Naive B cell (primary cell): ENCODE measurements around the gene C1orf122. TPM values are rescaled to one million over a fixed set of nuclear protein-coding genes. Genes with fewer than 3 reads are reported as not detected.

Experiments
- ATAC-seq, 2 donors: fragments of 150-1000 bp; cut with Tn5 transposase; 2 replicates each; pipeline ENCODE4 v1.10.0; 2021; ENCODE audit warnings: low read depth in 2 of 2, mild to moderate bottlenecking in 2 of 2, moderate library complexity in 2 of 2
- DNase-seq: peaks from one replicate; pipeline ENCODE4 v3.0.0; 2022
- H3K27ac Mint-ChIP-seq, 6 donors: one replicate each; pipeline ENCODE4 v1.8.0; 2020 to 2022; ENCODE audit warnings: mild to moderate bottlenecking in 6 of 6, mixed read lengths in 6 of 6, moderate library complexity in 5 of 6, inconsistent platforms in 2 of 6
- H3K27me3 Mint-ChIP-seq, 3 donors: one replicate each; pipeline ENCODE4 v1.8.0; 2021 to 2022; ENCODE audit warnings: mixed read lengths in 3 of 3, mild to moderate bottlenecking in 1 of 3
- H3K36me3 Mint-ChIP-seq, 2 donors: one replicate each; pipeline ENCODE4 v1.8.0; 2020 to 2022; ENCODE audit warnings: mixed read lengths in 2 of 2, inconsistent platforms in 1 of 2, mild to moderate bottlenecking in 1 of 2
- H3K4me1 Mint-ChIP-seq, 3 donors: one replicate each; pipeline ENCODE4 v1.8.0; 2020 to 2022; ENCODE audit warnings: mixed read lengths in 3 of 3, inconsistent platforms in 1 of 3, mild to moderate bottlenecking in 1 of 3, moderate library complexity in 1 of 3
- H3K4me3 Mint-ChIP-seq, 8 donors: one replicate each; pipeline ENCODE4 v1.8.0; 2020 to 2022; ENCODE audit warnings: mild to moderate bottlenecking in 8 of 8, mixed read lengths in 8 of 8, moderate library complexity in 8 of 8, inconsistent platforms in 2 of 8
- H3K9me3 Mint-ChIP-seq, 7 donors: one replicate each; pipeline ENCODE4 v1.8.0; 2020 to 2022; ENCODE audit warnings: mixed read lengths in 7 of 7, mild to moderate bottlenecking in 5 of 7, inconsistent platforms in 2 of 7, moderate library complexity in 1 of 7
- polyA plus RNA-seq, 6 donors: library from polyadenylated mRNA; unstranded; fragments of 300-500 nt; fragmentation: Illumina TruSeq; gene quantifications; one replicate each; pipeline ENCODE4 v1.2.3, GENCODE V29; 2021; ENCODE audit warnings: low read depth in 6 of 6

Gene C1orf122
- polyA plus RNA-seq, 6 donors from 2014 or later: 23.3 to 32.1 (median 26.7) TPM

GRCh38 chr1:37840711-37841110, 33.1 kb downstream of the C1orf122 start:
- peaks cover 11 to 24% (median 22%) of the 10 kb centered on the region in 3 donors for H3K4me1 Mint-ChIP-seq
- no peaks in the 10 kb centered on the region for H3K27me3 Mint-ChIP-seq
- H3K27ac Mint-ChIP-seq: no peak overlapping the region
- H3K9me3 Mint-ChIP-seq: peaks cover 0 to 2% (median 0%) of the 10 kb centered on the region in 7 donors
- H3K36me3 Mint-ChIP-seq: peaks cover 0 to 6% of the 10 kb centered on the region in 2 donors
- no peak overlapping the region for H3K4me3 Mint-ChIP-seq
- no peak for DNase-seq
- no peak for ATAC-seq

- Mint-ChIP-seq H3K9me3 (peaks cover 0 to 2% (median 0%) of the 10 kb centered on the region in 7 donors), H3K27me3 (no peaks in the 10 kb centered on the region), H3K27ac (peak overlapping the region in 1 of 6 donors; percentile 65), H3K4me3 (no peak overlapping the region), H3K4me1 (peaks cover 20 to 33% (median 30%) of the 10 kb centered on the region in 3 donors), H3K36me3 (no peaks in the 10 kb centered on the region)
- no peak for ATAC-seq
- no peak for DNase-seq
Measured at GRCh38 chr1:37841652-37842051, 34.1 kb downstream of the C1orf122 start.

DNA sequence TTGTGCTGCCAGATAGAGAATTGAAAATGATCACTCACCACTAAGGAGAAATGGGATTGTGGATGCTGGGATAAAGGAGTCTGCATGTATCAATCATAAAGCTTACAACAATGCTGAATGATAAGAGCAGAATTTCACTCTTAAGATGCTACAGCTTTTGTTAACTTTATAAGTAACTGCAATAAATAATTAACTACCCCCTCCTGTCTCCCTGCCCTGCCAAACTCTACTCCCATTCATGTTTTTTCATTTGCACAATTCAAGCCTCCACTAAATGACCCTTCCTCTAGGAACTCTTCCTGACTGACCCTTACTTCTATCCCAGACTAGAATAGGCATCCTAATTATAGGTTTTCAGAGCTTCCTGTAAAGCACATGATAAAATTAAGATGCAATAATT, 36.9 kb downstream of the C1orf122 start:
- no peaks in the 10 kb centered on the region for H3K27me3 Mint-ChIP-seq
- no peak overlapping the region for H3K4me3 Mint-ChIP-seq
- H3K9me3 Mint-ChIP-seq: peaks cover 0 to 2% (median 0%) of the 10 kb centered on the region in 7 donors
- H3K36me3 Mint-ChIP-seq: no peaks in the 10 kb centered on the region
- peak overlapping the region in 1 of 6 donors; percentile 33 for H3K27ac Mint-ChIP-seq
- DNase-seq: no peak
- no peak for ATAC-seq
- H3K4me1 Mint-ChIP-seq: peaks cover 29 to 45% (median 39%) of the 10 kb centered on the region in 3 donors

DNA sequence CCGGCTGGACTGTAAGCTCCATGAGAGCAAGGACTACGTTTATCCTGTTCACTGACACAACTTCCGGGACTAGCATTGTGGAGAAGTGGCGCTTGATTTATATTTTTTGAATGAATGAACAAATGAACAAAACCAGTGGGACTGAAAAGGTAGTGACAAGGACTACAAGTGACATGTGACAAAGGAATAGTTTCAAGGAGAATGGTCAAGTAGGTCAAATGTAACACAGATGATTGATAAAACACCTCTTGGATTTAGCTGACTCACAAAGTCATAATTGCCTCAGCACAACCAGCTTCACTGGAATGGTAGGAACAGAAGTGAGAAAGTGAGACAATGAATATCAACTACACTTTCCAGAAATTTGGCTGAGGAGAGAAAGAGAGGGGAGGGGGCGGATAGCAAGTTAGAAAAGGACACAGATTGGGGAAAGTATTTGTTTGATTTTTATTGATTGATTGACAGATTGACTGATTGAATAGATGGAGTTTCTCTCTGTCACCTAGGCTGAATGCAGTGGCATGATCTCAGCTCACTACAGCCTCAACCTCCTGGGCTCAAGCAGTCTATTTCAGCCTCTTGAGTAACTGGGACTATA, 37.6 kb downstream of the C1orf122 start:
- peak overlapping the region in 3 of 8 donors; percentile 22 to 45 (median 32) for H3K4me3 Mint-ChIP-seq
- H3K4me1 Mint-ChIP-seq: peaks cover 29 to 45% (median 39%) of the 10 kb centered on the region in 3 donors
- H3K27ac Mint-ChIP-seq: peak overlapping the region in 4 of 6 donors; percentile 7 to 93 (median 51)

DNA sequence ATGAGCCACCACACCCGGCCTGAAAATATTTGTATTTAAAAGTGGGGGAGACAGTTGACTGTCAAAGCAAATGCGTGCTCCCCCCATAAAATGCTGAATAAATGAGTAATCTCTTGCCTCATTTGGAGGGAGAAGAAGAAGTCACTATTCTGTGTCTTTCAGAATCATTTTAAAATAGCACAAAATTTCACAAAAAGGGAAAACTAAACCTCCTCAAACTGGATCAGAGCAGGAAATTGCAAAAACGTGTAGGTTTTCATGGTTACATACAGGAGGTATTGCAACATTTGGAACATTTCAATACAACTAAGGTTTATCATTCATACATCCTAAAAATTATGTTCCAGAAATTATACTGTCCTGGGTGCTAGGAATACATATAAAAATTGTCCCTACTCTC, 38.2 kb downstream of the C1orf122 start:
- peak overlapping the region in 3 of 8 donors; percentile 75 to 85 (median 78) for H3K4me3 Mint-ChIP-seq
- DNase-seq (no peak), ATAC-seq (no peak)
- H3K36me3 Mint-ChIP-seq: no peaks in the 10 kb centered on the region
- H3K27ac Mint-ChIP-seq: peak overlapping the region in 5 of 6 donors; percentile 74 to 95 (median 93)
- H3K9me3 Mint-ChIP-seq: peaks cover 0 to 2% (median 0%) of the 10 kb centered on the region in 7 donors
- no peaks in the 10 kb centered on the region for H3K27me3 Mint-ChIP-seq
- H3K4me1 Mint-ChIP-seq: peaks cover 29 to 45% (median 39%) of the 10 kb centered on the region in 3 donors

More for the DNA sequence above, 37.6 kb downstream of the C1orf122 start:
- Mint-ChIP-seq H3K36me3 (no peaks in the 10 kb centered on the region), H3K9me3 (peaks cover 0 to 2% (median 0%) of the 10 kb centered on the region in 7 donors), H3K27me3 (no peaks in the 10 kb centered on the region)
- ATAC-seq (no peak), DNase-seq (no peak)

DNA sequence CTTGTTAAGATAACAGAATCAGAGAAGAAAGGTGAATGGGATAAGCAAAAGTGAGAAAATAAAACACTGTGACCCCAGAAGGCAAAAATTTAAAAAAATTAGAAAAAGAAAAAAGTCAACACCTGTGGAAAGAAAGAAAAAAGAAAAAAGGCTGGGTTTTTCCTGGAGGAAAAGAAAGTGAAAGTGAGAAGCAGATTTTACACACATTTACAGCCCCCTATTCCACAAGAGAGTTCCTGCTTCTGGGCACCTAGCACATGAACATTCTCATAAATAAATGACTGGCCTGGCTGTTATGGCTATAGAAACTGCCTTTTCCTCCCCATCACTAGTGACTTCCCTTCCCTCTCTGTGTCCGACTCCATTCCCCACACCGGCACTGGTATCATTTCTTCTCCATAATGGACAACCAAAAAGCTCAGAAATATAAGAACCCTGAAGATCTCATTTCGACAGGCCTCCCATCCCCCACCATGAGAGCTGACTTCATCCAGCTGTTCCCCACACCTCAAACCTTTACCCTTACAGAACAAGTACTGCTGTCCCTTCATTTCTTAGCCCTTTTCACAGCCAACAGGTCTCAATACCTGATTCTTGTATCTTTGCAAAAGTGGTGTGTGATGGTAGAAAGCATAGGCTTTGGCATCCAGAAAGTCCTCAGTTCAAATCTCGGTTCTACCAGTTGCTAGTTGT, 39.2 kb downstream of the C1orf122 start:
- ATAC-seq (peak; percentile 59 to 60), DNase-seq (peak; percentile 6)
- Mint-ChIP-seq H3K27me3 (no peaks in the 10 kb centered on the region), H3K9me3 (peaks cover 0 to 2% (median 0%) of the 10 kb centered on the region in 7 donors), H3K27ac (peak overlapping the region; percentile 74 to 95 (median 93)), H3K36me3 (no peaks in the 10 kb centered on the region), H3K4me1 (peaks cover 29 to 42% (median 33%) of the 10 kb centered on the region in 3 donors), H3K4me3 (peak overlapping the region; percentile 68 to 90 (median 78))

DNA sequence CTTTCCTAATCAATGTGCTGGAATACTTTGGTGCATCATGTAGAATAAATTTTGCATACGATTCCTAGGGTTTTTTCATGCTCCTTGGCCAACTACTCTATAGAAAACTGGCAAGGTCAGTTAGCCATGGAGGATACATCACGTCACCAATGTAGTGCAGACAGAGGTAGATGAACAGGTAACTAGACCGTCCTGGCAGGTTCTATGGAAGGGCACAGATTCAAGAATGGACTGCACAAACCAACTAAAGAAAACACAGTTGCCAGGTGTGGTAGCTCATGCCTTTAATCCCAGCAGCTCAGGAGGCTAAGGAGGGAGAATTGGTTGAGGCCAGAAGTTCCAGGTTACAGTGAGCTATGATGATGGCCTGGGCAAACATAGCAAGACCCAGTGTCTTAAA, 41.9 kb downstream of the C1orf122 start:
- DNase-seq (no peak), ATAC-seq (no peak)
- Mint-ChIP-seq H3K9me3 (no peaks in the 10 kb centered on the region), H3K27ac (peak overlapping the region in 3 of 6 donors; percentile 15 to 69 (median 43)), H3K4me3 (peak overlapping the region in 1 of 8 donors; percentile 30), H3K27me3 (no peaks in the 10 kb centered on the region), H3K4me1 (peaks cover 30 to 31% (median 31%) of the 10 kb centered on the region in 3 donors), H3K36me3 (no peaks in the 10 kb centered on the region)

- no peak overlapping the region for H3K4me3 Mint-ChIP-seq
- H3K9me3 Mint-ChIP-seq: no peaks in the 10 kb centered on the region
- H3K27ac Mint-ChIP-seq: no peak overlapping the region
- no peaks in the 10 kb centered on the region for H3K27me3 Mint-ChIP-seq
- H3K4me1 Mint-ChIP-seq: peaks cover 32% of the 10 kb centered on the region in 3 donors
- H3K36me3 Mint-ChIP-seq: no peaks in the 10 kb centered on the region
- no peak for ATAC-seq
- DNase-seq: no peak
Measured at GRCh38 chr1:37850352-37850955, 42.9 kb downstream of the C1orf122 start.

- Mint-ChIP-seq H3K27me3 (no peaks in the 10 kb centered on the region), H3K9me3 (no peaks in the 10 kb centered on the region), H3K4me1 (peaks cover 25 to 27% (median 26%) of the 10 kb centered on the region in 3 donors), H3K4me3 (no peak overlapping the region), H3K36me3 (no peaks in the 10 kb centered on the region), H3K27ac (no peak overlapping the region)
- DNase-seq (no peak), ATAC-seq (no peak)
Measured at GRCh38 chr1:37851262-37851661, 43.7 kb downstream of the C1orf122 start.

DNA sequence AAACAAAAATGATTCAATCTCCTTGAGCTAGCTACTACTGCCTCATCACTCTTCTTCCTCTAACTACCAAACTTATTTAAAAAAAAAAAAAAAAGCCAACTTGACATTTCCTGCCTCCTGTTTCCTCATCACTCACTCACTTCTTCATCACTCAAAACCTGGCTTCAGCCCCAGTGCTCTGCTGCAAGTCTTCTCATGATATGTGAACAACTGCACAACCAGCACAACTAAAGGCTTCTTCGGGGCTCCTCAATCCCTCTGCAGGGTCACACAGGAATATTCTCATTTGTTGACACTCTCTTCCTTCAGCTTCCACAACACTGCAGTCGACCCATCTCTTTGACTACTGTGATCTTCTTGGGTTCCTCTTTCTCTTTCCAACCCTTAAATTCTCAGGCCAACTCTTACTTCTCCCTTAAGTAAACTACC, 44.2 kb downstream of the C1orf122 start:
- Mint-ChIP-seq H3K36me3 (no peaks in the 10 kb centered on the region), H3K27me3 (no peaks in the 10 kb centered on the region), H3K4me1 (peaks cover 19 to 23% (median 22%) of the 10 kb centered on the region in 3 donors), H3K4me3 (no peak overlapping the region), H3K9me3 (no peaks in the 10 kb centered on the region), H3K27ac (no peak overlapping the region)
- peak; percentile 20 for DNase-seq
- ATAC-seq: peak; percentile 77 to 79

DNA sequence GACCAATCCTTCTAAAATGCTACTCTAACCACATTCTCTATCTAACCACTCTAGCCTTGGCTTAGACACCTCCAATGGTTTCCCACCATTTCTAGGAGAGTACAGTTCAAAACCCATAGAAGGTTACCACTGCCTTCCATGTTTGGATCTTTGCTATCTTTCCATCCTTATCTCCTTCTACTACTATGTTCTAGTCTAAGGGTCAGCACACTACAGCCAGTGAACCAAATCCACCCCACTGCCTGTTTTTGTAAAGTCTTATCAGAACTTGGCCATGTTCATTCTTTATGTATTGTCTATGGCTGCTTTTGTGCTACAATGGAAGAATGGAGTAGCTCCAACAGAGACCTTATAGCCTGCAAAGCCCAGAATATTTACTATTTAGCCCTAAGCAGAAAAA, 45.6 kb downstream of the C1orf122 start:
- Mint-ChIP-seq H3K9me3 (no peaks in the 10 kb centered on the region), H3K4me1 (peaks cover 20 to 29% (median 21%) of the 10 kb centered on the region in 3 donors), H3K27ac (peak overlapping the region in 4 of 6 donors; percentile 18 to 99 (median 86)), H3K4me3 (peak overlapping the region in 4 of 8 donors; percentile 3 to 47 (median 34)), H3K27me3 (no peaks in the 10 kb centered on the region), H3K36me3 (peaks cover 0 to 3% of the 10 kb centered on the region in 2 donors)
- DNase-seq: no peak
- ATAC-seq: no peak

- Mint-ChIP-seq H3K27ac (peak overlapping the region in 2 of 6 donors; percentile 19 to 50), H3K9me3 (no peaks in the 10 kb centered on the region), H3K4me1 (peaks cover 27 to 38% (median 28%) of the 10 kb centered on the region in 3 donors), H3K4me3 (no peak overlapping the region), H3K36me3 (peaks cover 0 to 3% of the 10 kb centered on the region in 2 donors), H3K27me3 (no peaks in the 10 kb centered on the region)
- DNase-seq (no peak), ATAC-seq (no peak)
Measured at GRCh38 chr1:37854406-37854805, 46.8 kb downstream of the C1orf122 start.
